C4-2B (cell line): Measurements from ENCODE around the gene AHR.

ENCODE experiments used
- H3K27ac ChIP-seq: fragments of 450-650 bp; 2 replicates; pipeline ENCODE4 v1.5.1; 2017
- ZFX ChIP-seq: fragments of 450-650 bp; IDR thresholded peaks from 2 replicates; pipeline ENCODE4 v1.6.1; 2017
- TF ChIP-seq, protein P1 (sequence below): fragments of 450-650 bp; conservative IDR thresholded peaks from 2 replicates; pipeline ENCODE4 v1.5.1; 2017; ENCODE audit warnings: mild to moderate bottlenecking

Gene AHR

DNA sequence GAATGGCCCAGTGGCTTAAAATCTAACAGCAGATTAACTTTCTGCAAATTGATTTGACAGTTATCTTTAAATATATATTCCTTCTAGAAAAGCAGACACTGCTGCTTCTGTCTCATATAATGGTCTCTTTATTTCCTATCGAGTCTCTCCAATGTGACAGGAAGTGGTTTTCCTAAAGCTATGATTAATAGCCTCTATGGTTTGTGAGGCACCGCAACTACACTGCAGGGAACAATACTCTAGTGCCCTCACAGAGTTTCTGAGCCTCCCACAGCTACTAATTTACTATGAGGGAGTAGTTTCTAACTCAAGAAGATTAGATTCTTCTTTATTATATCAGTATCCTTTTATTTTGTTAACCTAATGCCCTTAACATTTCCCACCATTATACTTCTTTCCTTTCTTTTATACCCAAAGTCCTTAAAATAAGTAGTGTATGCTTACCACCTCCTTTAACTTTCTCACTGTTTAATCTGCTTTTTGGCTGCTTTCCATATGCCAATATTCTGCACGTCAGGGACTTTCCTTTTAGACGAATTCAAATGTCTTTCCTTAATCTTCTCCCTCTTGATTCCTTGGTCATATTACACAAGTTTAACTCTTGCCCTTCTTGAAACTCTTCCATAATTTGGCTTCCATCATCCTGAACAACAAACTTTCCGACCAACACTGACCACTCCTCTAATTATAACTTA, 23.8 kb upstream of the AHR start:
- no peak for TF ChIP-seq ZFX
- TF ChIP-seq, protein P1, sequence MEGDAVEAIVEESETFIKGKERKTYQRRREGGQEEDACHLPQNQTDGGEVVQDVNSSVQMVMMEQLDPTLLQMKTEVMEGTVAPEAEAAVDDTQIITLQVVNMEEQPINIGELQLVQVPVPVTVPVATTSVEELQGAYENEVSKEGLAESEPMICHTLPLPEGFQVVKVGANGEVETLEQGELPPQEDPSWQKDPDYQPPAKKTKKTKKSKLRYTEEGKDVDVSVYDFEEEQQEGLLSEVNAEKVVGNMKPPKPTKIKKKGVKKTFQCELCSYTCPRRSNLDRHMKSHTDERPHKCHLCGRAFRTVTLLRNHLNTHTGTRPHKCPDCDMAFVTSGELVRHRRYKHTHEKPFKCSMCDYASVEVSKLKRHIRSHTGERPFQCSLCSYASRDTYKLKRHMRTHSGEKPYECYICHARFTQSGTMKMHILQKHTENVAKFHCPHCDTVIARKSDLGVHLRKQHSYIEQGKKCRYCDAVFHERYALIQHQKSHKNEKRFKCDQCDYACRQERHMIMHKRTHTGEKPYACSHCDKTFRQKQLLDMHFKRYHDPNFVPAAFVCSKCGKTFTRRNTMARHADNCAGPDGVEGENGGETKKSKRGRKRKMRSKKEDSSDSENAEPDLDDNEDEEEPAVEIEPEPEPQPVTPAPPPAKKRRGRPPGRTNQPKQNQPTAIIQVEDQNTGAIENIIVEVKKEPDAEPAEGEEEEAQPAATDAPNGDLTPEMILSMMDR = no peak
- H3K27ac ChIP-seq = no peak overlapping the region

DNA sequence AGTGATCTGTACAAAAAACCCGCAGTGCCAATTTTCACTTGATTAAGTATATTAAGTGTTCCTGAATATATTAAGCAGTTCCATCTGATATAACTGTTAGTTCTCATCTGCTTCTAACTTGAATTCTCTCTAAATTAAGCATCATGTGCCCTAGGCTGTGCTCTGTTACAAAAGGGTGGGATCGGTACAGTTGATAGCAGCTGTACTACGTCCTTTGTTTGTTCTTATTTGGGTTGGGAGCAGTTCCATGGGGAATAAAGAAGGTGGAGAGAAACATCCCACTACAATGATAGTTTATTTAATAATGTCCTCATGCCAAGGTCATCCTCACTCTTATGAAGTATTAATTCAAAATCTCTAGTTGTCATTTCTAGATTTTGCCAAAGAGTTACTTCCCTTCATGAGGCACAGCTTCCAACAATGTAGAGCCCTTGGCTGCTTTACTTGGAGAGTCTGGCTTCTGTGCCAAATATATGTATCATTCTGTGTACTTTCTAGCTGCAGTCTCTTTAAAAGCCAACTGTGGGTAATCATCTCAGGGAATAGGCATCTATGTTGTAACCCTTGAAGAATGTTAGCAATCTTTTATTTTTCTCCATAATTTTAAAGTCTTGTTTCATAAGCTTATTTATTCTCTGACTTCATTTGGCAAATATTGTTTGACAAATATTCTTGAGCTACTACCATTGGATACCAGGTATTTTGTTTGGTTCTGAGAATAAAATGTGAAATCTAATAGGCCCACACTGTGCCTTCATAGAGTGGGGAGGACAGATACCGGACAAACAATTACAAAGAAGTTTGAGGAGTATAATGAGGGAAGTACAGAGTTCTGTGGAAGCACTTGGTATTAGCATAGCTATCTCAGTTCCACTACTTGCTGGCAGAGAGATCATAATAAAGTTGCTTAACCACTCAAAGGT, 22.4 kb upstream of the AHR start:
- H3K27ac ChIP-seq = no peak overlapping the region
- no peak for TF ChIP-seq ZFX
- TF ChIP-seq, protein P1 = no peak

DNA sequence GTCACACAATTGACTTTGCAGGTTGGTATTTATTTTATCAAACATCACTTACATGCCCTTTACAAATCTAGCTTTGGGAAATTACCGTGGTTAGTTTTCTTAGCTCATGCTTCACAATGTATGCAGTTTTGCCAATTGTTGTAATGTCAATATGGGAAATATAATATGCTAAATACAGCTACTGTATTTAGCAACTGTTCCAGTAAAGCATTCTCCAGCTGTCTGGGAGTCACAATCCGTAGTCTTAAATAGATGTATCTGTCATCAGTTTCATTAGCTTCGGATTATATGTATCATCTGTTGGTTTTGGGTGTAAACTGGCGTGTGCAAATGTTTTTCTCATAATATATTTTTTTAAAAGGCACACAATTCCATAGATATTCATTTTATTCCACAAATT, 19.4 kb upstream of the AHR start:
- TF ChIP-seq ZFX = no peak
- TF ChIP-seq, protein P1 = no peak
- H3K27ac ChIP-seq = no peak overlapping the region

DNA sequence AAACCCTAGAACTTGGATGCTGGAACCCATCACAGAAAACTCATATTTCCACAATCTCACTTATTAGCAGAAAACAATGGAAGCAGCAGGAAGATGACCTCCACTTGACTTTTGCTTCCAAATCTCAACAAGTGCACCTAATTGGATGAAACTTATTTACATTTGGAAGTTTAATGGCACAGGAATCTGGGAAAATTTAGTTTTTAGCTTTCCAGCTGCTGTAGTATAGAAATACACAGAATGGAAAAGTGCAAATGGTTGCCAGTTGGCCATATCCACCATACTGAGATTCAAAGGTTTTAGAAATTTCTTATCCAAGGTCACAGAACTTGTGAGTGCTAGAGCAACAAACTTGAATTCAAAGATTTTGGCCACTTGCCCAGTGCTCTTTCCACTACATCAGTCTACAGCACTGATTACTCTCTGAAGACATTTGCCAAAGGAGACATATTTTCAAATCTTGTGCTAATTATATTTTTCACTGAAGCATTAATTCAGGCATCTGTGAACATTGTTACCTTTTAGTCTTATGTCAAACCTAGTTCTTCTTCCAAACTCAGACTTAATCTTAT, 9.3 kb upstream of the AHR start:
- no peak for TF ChIP-seq ZFX
- TF ChIP-seq, protein P1 = no peak
- H3K27ac ChIP-seq = no peak overlapping the region

DNA sequence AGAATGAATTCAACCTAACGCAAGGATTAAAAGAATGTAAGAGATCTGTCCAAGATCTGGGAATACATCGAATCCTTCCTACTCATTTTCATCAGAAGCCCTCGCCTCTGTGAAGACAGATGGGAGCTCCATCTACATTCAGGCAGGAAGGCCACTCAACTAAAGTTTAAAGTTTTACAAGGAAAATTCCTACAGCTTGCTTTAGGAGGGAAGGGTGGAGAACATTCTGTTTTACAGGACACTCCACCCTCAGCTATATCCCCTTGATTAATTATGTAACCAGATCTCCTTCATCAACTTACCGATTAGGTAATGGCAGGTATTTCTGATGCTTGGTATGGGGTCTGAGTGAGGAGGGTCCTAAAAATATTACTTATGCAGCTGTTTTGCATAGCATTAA, 5.6 kb upstream of the AHR start:
- no peak for TF ChIP-seq ZFX
- TF ChIP-seq, protein P1 = no peak
- no peak overlapping the region for H3K27ac ChIP-seq

DNA sequence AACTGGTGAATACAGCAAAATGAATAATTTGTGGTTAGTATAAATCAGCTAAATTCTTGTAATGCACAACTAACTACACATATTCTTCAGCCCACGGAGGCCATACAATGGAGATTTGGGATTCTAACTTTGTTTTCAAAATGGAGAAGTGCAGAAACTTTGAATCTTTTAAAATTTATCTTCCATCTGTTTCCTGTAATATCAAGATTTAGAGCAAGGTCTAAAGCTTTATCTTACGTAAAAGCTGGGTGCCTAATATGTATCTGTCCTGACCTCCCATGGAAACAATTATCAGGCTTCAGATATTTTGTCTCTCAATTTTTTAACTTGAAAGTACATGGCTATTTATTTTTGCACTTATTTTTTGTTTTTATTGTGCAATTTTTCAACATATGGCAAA, 5.0 kb upstream of the AHR start:
- H3K27ac ChIP-seq = no peak overlapping the region
- TF ChIP-seq, protein P1 = no peak
- TF ChIP-seq ZFX = no peak

DNA sequence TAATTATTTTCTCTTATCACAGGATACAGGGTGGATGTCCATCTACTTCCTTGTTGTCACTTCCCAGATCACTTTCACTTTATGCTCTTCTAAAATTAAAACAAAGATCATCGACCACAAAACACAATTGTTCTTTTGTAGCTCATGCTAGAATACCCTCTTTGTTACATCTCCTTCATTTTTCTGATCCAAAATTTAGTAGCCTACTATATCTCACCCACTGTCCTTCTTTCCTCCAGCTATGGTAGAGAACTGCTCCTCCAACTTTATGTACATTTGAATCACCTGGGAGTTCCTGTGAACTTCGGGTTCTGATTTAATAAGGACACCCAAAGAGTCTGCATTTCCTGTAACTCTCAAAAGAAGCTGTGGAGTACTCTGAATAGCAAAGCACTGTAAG, 1.2 kb upstream of the AHR start:
- no peak overlapping the region for H3K27ac ChIP-seq
- TF ChIP-seq ZFX = no peak
- TF ChIP-seq, protein P1 = no peak
